ENCODE results near the gene NSA2.
"Not testable (repeated sequence)": the region's sequence is repeated elsewhere in the genome, so short reads cannot be mapped to it uniquely, and the experiment has no call there.

Gene NSA2

DNA sequence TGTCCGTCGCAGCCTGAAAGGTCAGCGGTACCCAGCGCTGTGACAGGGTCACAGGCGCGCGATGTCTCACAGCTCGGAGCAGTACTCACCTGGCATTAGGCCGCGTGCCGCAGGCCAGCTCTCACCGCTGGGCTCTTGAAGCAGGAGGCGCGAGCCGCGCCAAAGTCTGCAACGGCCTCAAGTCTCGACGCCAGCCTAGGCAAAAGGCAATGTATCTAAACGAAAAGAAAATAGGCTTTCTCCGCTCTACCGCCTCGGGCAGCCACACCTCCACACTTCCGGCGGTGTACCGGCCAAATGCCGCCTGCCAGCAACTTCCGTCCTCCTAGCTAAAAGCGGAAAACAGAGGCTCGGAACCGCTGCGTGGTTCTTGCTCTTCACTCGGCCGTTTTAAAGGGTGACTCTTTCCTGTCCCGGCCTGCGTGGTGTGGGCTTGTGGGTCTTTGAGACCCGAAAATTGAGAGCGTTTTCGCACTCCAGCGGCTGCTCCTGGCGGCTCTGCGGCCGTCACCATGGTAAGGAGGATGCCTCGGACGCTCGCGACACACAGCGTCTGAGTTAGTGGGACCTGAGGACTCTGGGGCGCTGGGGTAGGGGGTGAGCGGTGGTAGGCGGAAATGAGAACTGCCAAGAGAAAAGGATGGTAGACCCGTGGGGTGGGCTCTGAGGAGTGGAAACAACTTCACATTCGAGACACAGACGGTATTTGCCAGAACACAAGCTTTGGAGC lies at the start of gene NSA2, which contains the start of gene GFM2:
Gene NSA2 (plus strand): TSS at position 401 of the 730 bp plus-strand sequence. CDS start 112 bp downstream, at position 513.
Gene GFM2 (minus strand): TSS at position 269 of the 730 bp plus-strand sequence. CDS start 3,375 bp downstream, outside the sequence.
- DNase-seq (ENCODE audit: low spot score): peak; percentile 87

DNA sequence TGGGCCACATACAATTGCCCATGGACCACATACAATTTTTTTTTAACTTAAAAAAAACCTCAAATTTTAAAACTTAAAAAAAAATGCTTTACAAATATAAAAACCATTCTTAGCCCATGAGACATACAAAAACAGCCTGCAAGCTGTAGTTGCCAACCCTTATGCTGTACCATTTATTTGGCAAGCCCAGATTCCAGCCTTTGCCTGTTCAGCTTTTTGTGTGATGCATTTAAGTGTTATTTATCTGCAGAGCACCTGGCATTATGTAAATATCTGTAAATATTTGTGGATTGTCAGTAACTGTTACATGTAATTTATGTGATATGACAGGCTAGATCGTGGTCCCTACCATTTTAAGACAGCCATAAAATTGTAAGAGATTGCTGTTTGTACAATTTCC lies 49.5 kb upstream of the NSA2 start:
- DNase-seq (ENCODE audit: low spot score): no peak

DNA sequence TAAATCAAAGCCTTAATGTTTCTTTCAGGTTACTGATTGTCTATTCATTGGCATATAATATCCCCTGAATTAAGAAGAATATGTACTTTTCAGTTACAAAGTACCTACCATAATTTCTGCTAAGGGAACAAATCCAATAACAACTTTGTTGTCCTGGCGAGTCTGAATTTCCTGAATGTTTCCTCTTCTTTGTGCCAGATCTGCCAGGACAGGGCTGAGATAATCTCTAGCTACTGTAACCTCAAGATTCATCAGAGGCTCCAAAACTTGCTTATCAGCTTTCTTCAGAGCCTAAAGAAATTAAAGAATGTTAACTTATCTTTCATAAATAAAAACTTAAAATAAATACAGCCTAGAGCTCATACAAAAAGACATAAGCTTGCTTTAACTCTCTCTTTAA lies 44.8 kb upstream of the NSA2 start:
- no peak for DNase-seq (ENCODE audit: low spot score)

- no peak for DNase-seq (ENCODE audit: low spot score)
Observed at GRCh38 chr5:74725331-74725730, 41.7 kb upstream of the NSA2 start.

DNA sequence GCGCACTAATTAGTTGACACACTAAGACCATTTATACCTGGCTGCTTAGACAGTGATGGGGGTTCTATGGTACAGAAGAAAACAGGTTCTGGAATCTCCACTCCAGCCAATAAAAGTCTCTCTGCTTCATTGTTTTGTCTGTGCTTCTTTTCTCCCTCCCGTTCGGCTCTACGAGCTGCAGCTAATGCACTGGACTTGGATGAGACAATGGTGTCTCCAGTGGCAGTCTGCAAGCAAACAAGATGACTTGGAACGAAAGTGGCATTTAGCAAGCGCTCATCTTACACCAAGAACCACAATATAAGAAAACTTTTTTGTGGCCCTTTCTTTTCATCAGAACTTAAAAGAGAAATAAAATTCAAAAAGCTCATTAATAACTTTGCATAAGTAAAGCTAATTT lies 30.3 kb upstream of the NSA2 start:
- DNase-seq (ENCODE audit: low spot score): no peak

DNA sequence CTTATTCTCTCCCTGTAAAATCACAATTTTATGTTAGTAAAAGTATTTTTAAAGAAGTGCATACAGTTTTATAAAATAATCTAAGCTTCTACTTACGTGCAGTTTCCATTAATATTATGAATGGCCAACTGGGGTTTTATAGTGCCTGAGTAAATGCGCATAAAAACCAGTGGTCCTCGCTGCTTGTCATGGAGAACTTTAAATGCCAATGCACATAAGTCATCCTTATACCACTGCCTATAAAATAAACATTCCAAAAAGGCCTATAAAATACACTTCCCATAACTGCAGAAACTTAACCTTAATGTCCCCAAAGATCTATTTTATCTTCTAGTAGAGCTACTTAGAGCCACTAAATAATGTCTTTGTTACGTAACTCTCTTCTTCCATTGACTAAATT lies 28.6 kb upstream of the NSA2 start:
- no peak for DNase-seq (ENCODE audit: low spot score)

- not testable (repeated sequence) for DNase-seq (ENCODE audit: low spot score)
Observed at GRCh38 chr5:74748742-74749141, 18.3 kb upstream of the NSA2 start.

DNA sequence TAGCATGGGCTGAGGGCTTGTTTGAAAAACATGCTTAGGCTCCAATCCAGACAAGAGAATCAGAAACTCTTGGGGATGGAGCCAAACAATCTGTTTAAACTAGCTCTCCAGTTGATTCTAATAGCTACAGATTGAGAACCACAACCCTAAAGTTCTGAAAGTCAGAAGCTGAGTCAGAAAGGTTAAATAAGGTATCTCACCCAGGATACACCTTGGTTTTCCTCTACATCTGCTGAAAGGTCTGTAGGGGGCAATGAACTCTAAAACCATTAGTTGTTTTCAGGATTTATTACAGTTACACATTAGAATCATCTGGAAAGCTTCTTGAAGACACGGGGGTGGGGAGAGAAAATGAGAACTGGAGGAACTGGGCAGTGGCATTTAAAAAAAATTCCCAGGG lies 5.8 kb upstream of the NSA2 start:
- no peak for DNase-seq (ENCODE audit: low spot score)

DNA sequence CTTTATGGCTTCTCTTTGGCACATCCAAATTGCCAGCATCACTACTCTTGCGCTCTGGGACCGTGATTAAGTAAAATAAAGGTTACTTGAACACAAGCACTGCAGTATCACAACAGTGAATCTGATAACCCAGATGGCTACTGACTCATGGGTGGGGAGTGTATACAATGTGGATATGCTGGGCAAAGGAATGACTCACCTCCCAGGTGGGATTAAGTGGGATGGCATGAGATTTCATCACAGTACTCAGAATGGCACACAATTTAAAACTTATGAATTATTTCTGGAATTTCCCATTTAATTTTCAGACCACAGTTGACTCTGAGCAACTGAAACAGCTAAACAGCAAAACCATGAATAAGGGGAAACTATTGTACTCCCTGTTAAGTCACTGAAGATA lies 4.5 kb upstream of the NSA2 start:
- peak; percentile 56 for DNase-seq (ENCODE audit: low spot score)

DNA sequence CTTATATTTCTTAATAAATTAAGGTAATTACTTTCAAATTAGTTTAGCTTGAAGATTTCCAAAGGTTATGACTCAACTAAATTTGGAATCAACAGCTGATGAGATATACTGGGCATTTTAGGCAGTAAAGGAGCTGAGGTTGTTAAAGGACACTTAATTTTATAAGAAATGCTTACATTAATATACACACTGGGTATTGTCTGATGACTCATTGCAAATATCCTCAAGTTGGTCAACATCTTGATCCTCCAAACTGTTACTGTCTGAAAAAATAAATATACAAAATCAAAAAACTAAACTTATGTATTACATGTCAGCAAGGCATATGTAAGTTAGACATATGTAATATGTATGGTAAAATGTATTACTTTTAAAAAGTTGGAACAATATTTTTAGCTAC lies 3.5 kb upstream of the NSA2 start:
- no peak for DNase-seq (ENCODE audit: low spot score)

DNA sequence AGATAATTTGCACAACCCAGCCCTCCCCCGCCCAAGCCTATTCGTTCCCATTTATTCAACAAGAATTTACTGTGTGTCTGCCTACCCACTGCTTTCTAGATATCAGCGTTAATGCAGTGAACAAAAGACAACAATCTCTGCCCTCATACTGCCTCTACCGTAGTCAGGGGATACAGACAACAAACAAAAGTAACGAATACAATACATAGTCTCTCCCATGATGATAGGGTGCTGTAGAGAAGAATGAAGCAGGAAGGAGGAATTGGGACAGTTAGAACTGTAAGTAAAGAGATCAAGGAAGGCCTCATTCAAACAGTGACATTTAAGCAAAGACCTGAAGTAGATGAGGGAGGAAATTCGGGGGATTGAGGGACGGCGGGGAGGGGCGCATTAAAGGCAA lies 1.8 kb upstream of the NSA2 start:
- DNase-seq (ENCODE audit: low spot score): no peak

DNA sequence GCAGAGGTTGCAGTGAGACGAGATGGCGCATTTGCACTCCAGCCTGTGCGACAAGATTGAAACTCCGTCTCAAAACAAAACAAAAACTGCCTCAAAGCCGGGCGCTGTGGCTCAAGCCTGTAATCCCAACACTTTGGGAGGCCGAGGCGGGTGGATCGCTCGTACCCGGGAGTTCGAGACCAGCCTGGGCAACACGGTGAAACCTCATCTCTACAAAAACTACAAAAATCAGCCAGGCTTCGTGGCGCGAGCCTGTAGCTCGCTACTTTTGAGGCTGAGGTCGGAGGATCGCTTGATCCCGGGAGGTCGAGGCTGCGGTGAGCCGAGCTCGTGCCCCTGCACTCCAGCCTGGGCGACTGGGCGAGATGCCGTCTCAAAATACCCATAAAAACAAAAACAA lies 1.1 kb upstream of the NSA2 start:
- DNase-seq (ENCODE audit: low spot score): no peak

GRCh38 chr5:74766418-74766848 lies 616 bp upstream of the NSA2 start:
- DNase-seq (ENCODE audit: low spot score): peak; percentile 36

DNA sequence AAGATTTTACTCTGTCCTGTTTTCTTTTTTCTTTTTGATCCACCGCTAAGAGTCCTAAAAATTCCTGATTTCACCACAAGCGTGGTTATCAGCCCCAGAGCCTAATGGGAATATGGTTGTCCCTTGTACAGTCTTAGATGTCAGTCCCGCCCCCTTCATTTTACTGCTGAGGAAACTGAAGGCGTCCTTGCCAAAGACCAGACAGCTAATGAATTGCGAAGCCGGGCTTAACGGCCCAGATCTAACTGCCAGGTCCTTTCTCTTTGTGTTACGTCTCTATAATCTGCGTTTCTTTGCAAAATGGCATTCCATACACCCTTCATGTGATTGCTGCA lies 497 bp downstream of the NSA2 start:
- DNase-seq (ENCODE audit: low spot score): no peak

DNA sequence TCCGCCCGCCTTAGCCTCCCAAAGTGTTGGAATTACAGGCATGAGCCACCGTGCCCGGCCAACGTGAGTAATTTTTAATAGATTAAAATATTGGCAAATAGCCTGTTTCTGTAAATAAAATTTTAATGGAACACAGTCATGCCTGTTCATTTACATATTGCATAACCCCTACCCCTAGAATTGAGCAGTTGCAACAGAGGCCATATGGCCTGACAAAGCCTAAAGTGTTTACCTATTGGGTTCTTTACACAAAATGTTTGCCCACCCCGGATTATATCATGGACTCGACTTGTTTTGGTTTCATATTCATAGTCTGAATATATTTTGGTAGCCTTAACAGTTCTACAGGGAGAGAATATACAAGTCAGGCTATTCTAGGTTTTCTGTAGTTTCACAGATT lies 5.3 kb downstream of the NSA2 start:
- no peak for DNase-seq (ENCODE audit: low spot score)

GRCh38 chr5:74778609-74779008 lies 11.6 kb downstream of the NSA2 start:
- no peak for DNase-seq (ENCODE audit: low spot score)

DNA sequence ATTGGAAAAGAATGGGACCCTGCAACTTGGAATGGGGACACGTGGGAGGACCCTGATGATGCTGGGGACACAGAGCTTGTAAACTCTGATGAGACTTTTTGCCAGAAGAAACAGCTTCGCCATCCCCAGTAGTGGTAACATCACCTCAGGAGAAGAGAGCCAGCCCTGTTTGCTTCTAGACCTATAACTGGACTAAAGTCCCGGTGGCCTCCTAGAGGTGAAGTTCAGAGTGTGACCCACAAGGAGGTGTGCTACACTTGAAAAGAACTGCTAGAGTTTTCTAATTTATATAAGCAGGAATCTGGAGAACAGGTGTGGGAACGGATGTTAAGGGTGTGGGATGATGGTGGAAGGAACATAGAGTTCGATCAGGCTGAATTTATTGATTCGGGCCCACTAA lies 19.8 kb downstream of the NSA2 start:
- DNase-seq (ENCODE audit: low spot score): no peak

- no peak for DNase-seq (ENCODE audit: low spot score)
Observed at GRCh38 chr5:74787424-74787823, 20.4 kb downstream of the NSA2 start.

DNA sequence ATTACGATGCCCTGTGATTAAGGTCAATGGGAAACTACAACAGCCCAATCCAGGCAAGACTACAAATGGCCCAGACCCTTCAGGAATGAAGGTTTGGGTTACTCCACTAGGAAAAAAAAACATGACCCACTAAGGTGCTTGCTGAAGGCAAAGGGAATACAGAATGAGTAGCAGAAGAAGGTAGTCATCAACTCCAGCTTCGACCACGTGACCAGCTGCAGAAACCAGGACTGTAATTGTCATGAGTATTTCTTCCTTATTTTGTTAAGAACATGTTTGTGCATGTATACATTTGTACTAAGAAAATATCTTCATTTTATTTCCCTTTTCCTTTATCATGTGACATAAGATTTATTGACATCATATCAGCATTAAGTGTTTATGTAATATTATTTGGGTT lies 24.6 kb downstream of the NSA2 start:
- not testable (repeated sequence) for DNase-seq (ENCODE audit: low spot score)

GRCh38 chr5:74798977-74799911 lies 32.2 kb downstream of the NSA2 start:
- DNase-seq (ENCODE audit: low spot score): no peak

DNA sequence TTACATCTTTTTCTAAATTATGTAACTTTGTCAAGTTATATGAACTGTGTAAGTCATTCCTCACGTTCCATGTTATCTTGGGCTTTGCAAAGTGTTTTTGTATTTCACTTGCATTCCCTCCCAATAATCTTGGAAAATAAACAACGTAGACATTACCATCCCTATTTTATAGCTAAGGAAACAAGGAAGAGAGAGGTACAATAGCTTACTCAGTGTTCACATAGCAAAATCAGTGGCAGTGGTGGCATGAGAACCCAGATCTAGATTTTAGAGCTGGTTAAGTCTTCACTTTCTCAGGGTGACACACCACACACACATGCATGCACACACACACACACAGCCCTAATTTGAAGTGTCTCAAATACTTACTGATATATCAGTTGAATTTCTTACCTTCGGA lies 34.1 kb downstream of the NSA2 start:
- no peak for DNase-seq (ENCODE audit: low spot score)

- DNase-seq (ENCODE audit: low spot score): no peak
Observed at GRCh38 chr5:74801941-74802340, 34.9 kb downstream of the NSA2 start.

DNA sequence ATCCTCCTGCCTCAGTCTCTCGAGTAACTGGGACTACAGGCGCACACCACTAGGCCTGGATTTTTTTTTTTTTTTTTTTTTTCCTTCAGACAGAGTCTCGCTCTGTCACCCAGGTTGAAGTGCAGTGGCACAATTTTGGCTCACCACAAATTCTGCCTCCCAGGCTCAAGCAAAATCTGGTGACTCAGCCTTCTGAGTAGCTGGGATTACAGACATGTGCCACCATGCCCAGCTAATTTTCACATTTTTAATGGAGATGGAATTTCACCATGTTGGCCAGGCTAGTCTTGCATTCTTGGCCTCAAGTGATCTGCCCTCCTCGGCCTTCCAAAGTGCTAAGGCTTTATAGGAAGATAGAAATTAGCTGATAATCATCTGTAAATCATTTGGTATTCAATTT lies 43.9 kb downstream of the NSA2 start:
- DNase-seq (ENCODE audit: low spot score): no peak
